WTC11 (cell line): ENCODE data around the gene SLC2A4. TPM values are rescaled to one million over a fixed set of nuclear protein-coding genes. Genes with fewer than 3 reads are reported as not detected.

Experiments
- total RNA-seq: library from RNA; stranded (reverse); gene quantifications from 3 replicates; pipeline ENCODE4 v1.2.3, GENCODE V29; 2021

SLC2A4 gene
- total RNA-seq, 1 experiment from 2014 or later: 6.4 TPM

Other genes with a start within 250 kb of the SLC2A4 start
- gene SLC16A13, start 245.7 kb upstream of the SLC2A4 start, total RNA-seq: 5.2 to 7.1 TPM (median 6.9 TPM) in 3 replicates
- 0.48 to 0.62 TPM (median 0.53 TPM) in 3 replicates for gene SLC16A11, start 237.6 kb upstream of the SLC2A4 start, total RNA-seq
- 0.18 TPM in 1 of 3 replicates, not detected in the others for gene CLEC10A, start 201.5 kb upstream of the SLC2A4 start, total RNA-seq
- gene ASGR2, start 166.9 kb upstream of the SLC2A4 start, total RNA-seq: 0.13 to 0.30 TPM (median 0.14 TPM) in 3 replicates
- 13.3 to 17.7 TPM (median 15.8 TPM) in 3 replicates for gene ASGR1, start 102.3 kb upstream of the SLC2A4 start, total RNA-seq
- 47.1 to 59.7 TPM (median 48.0 TPM) in 3 replicates for gene DLG4, start 61.9 kb upstream of the SLC2A4 start, total RNA-seq
- 213 to 236 TPM (median 221 TPM) in 3 replicates for gene ACADVL, start 61.8 kb upstream of the SLC2A4 start, total RNA-seq
- 57.6 to 67.3 TPM (median 59.8 TPM) in 3 replicates for gene DVL2, start 47.2 kb upstream of the SLC2A4 start, total RNA-seq
- 45.8 to 50.1 TPM (median 49.1 TPM) in 3 replicates for gene PHF23, start 42.3 kb upstream of the SLC2A4 start, total RNA-seq
- gene GABARAP, start 39.3 kb upstream of the SLC2A4 start, total RNA-seq: 228 to 247 TPM (median 238 TPM) in 3 replicates
- 120 to 127 TPM (median 126 TPM) in 3 replicates for gene CTDNEP1, start 30.0 kb upstream of the SLC2A4 start, total RNA-seq
- 101 to 103 TPM (median 103 TPM) in 3 replicates for gene ELP5, start 29.5 kb upstream of the SLC2A4 start, total RNA-seq
- 131 to 136 TPM (median 136 TPM) in 3 replicates for gene CLDN7, start 19.2 kb upstream of the SLC2A4 start, total RNA-seq
- 26.8 to 36.5 TPM (median 35.2 TPM) in 3 replicates for gene YBX2, start 12.9 kb downstream of the SLC2A4 start, total RNA-seq
- gene EIF5A, start 25.9 kb downstream of the SLC2A4 start, total RNA-seq: 929 to 1,021 TPM (median 936 TPM) in 3 replicates
- gene GPS2, start 33.6 kb downstream of the SLC2A4 start, total RNA-seq: 42.2 to 55.9 TPM (median 44.7 TPM) in 3 replicates
- gene NEURL4, start 47.6 kb downstream of the SLC2A4 start, total RNA-seq: 44.3 to 64.4 TPM (median 50.2 TPM) in 3 replicates
- gene ACAP1, start 54.8 kb downstream of the SLC2A4 start, total RNA-seq: 58.6 to 63.9 TPM (median 60.6 TPM) in 3 replicates
- gene KCTD11, start 70.4 kb downstream of the SLC2A4 start, total RNA-seq: 8.1 to 9.0 TPM (median 8.2 TPM) in 3 replicates
- not detected in 3 replicates for gene TMEM95, start 73.4 kb downstream of the SLC2A4 start, total RNA-seq
- 9.3 to 11.8 TPM (median 10.7 TPM) in 3 replicates for gene TNK1, start 99.4 kb downstream of the SLC2A4 start, total RNA-seq
- 34.1 to 42.7 TPM (median 37.6 TPM) in 3 replicates for gene PLSCR3, start 112.8 kb downstream of the SLC2A4 start, total RNA-seq
- 132 to 180 TPM (median 178 TPM) in 3 replicates for gene TMEM256, start 122.4 kb downstream of the SLC2A4 start, total RNA-seq
- 76.7 to 112 TPM (median 96.9 TPM) in 3 replicates for gene NLGN2, start 126.1 kb downstream of the SLC2A4 start, total RNA-seq
- 0.18 to 0.35 TPM in 2 of 3 replicates, not detected in the other for gene SPEM1, start 138.6 kb downstream of the SLC2A4 start, total RNA-seq
- gene SPEM2, start 143.9 kb downstream of the SLC2A4 start, total RNA-seq: 0.13 TPM in 1 of 3 replicates, not detected in the others
- gene SPEM3, start 147.1 kb downstream of the SLC2A4 start, total RNA-seq: not detected in 3 replicates
- gene TMEM102, start 153.7 kb downstream of the SLC2A4 start, total RNA-seq: 13.5 to 15.3 TPM (median 13.9 TPM) in 3 replicates
- gene FGF11, start 157.8 kb downstream of the SLC2A4 start, total RNA-seq: 19.8 to 29.1 TPM (median 28.0 TPM) in 3 replicates
- gene CHRNB1, start 163.3 kb downstream of the SLC2A4 start, total RNA-seq: 16.0 to 21.5 TPM (median 20.8 TPM) in 3 replicates
- 14.6 to 17.0 TPM (median 16.2 TPM) in 3 replicates for gene ZBTB4, start 197.9 kb downstream of the SLC2A4 start, total RNA-seq
- 0.16 to 0.26 TPM (median 0.18 TPM) in 3 replicates for gene SLC35G6, start 199.7 kb downstream of the SLC2A4 start, total RNA-seq
- gene POLR2A, start 202.6 kb downstream of the SLC2A4 start, total RNA-seq: 166 to 170 TPM (median 170 TPM) in 3 replicates